HG02885 (cell line): Measurements from ENCODE around the gene SEMA3A.
"Not testable (repeated sequence)": the region's sequence is repeated elsewhere in the genome, so short reads cannot be mapped to it uniquely, and the experiment has no call there.

Experiments
- ATAC-seq: cut with Tn5 transposase; IDR thresholded peaks from one replicate; pipeline ENCODE4 v1.9.1; 2021; ENCODE audit warnings: mild to moderate bottlenecking; ENCODE audit not compliant: unreplicated experiment, poor library complexity

Gene SEMA3A

GRCh38 chr7:84159435-84159834, 35.2 kb downstream of the SEMA3A start:
- ATAC-seq, result no peak

GRCh38 chr7:84157171-84157570, 37.4 kb downstream of the SEMA3A start:
- no peak for ATAC-seq

- no peak for ATAC-seq
Measured at GRCh38 chr7:84154991-84155781, 39.4 kb downstream of the SEMA3A start.

- no peak for ATAC-seq
Measured at GRCh38 chr7:84152995-84153394, 41.6 kb downstream of the SEMA3A start.

- ATAC-seq, result not testable (repeated sequence)
Measured at GRCh38 chr7:84150370-84150769, 44.2 kb downstream of the SEMA3A start.

- ATAC-seq, result no peak
Measured at GRCh38 chr7:84149573-84149972, 45.0 kb downstream of the SEMA3A start.

GRCh38 chr7:84145892-84146291, 48.7 kb downstream of the SEMA3A start:
- ATAC-seq, result no peak

DNA sequence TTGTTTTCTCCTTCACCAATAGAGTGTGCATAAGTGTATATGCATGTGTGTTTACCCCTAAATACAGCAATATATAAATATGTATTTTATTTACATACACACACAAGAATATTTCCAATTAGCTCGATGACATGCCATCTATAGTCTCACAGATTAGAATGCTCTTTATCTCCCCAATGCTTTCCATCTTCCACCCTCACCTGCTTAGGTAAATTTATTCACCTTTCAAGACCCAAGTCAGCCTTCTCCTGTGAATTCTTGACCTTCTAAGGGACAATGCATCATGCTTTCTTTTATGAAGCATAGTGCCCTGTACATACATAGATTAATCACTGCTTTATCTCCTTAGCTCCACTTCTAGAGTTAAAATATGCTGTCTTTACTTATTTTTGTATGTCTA, 49.7 kb downstream of the SEMA3A start:
- no peak for ATAC-seq

GRCh38 chr7:84144480-84144879, 50.1 kb downstream of the SEMA3A start:
- ATAC-seq, result no peak

DNA sequence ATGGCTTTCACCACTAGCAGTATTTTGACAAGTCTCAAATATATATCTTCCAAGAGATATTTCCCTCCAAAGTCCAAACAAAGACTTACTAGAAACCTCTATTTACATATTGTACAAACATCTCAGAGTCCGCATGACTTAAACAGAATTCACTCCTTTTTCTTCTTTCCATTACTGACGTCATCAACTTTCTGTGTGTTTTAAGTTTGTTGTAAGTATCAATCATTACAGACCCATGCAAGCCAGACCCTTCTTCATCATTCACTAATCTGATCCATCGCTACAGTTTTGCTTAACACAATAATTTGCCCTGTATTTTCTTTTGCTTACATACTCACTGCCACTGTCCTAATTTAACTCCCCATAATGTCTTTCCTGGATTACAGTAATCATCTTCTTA, 51.9 kb downstream of the SEMA3A start:
- ATAC-seq, result no peak

DNA sequence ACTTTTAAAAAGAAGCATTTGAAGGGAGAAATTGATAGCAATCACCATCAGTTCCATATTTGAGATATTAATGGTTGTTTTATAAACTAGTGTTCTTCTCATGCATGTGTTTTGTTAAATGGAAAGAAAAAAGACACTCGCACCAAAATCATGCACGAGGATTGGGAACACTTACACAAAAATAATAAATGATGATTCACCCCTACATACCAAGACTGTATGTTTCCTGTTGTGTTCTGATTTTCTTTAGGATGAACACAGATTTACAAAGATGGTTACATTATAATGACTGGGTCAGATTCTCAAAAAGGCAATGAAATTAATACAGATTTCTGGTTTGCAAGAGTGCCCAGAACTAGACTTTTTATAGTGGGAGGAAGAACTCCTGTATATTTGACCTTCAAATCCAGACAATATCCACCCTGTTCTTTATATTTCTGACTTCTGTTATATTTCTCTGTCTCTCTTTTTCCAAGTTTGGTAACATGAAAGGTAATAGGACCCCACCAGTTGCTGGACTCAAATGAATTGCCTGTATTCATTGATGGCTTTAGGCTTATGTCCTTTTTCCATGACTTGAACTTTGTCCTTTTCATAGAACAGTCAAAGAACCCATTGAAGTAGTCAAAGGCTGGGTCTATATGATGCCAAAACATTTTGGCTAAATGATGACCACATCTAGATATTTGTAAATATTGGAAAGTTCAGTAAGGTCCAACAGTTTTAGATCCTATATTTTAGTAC, 54.4 kb downstream of the SEMA3A start:
- no peak for ATAC-seq

- no peak for ATAC-seq
Measured at GRCh38 chr7:84138411-84138810, 56.2 kb downstream of the SEMA3A start.

- no peak for ATAC-seq
Measured at GRCh38 chr7:84137812-84138211, 56.8 kb downstream of the SEMA3A start.

- ATAC-seq, result no peak
Measured at GRCh38 chr7:84136809-84137208, 57.8 kb downstream of the SEMA3A start.

- no peak for ATAC-seq
Measured at GRCh38 chr7:84136336-84136735, 58.3 kb downstream of the SEMA3A start.

GRCh38 chr7:84134169-84134568, 60.4 kb downstream of the SEMA3A start:
- ATAC-seq, result no peak

DNA sequence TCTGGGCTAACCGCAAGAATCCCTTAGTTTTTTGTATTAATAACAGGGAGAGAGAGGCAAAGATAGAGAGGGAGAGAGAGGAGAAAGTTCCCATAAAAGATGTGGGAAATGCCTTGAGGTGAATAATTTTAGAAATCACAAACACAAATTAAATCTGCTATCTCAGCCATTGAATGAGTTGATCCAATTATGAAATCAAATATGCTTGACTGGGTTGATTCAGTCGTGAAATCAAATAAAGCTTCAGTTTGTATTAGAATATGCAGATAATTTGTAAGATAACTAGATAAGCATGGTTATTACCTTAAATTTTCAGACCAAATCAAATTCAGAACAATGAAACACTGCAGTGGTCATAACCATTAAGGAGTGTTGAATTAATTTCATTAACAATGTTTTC, 68.9 kb downstream of the SEMA3A start:
- ATAC-seq, result no peak

DNA sequence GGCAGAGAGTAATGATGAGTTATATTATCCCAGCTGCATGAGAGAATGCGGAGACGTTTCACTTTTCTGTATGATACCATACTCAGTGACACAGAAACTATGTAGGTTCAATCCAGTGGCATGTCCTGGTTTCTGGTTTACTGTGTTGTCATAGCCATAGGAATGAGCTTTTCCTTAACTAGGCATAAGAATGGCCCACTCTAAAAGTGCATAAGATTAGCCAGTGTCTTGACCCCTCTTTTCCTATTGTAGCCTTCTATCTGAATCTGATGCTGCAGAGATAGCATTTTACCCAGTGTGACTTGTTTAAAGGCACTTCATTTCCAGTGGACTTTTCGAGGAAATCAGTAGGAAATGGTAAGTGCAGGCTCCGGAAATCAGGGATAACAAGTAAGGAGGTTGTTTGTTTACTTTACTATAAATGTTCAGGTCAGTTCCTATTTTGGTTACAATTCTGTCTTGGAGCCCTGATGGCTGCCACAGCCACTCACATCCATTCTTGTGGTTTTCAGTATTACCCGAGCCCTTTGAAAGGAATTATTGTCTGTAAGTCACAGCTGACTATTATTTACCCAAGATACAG, 70.5 kb downstream of the SEMA3A start:
- no peak for ATAC-seq

GRCh38 chr7:84122582-84123360, 71.8 kb downstream of the SEMA3A start:
- ATAC-seq, result no peak

- no peak for ATAC-seq
Measured at GRCh38 chr7:84117304-84117703, 77.3 kb downstream of the SEMA3A start.
